ENCODE measurements around the gene LBR. TPM values are rescaled to one million over a fixed set of nuclear protein-coding genes. Genes with fewer than 3 reads are reported as not detected.

The LBR gene
- total and polyA plus RNA-seq, 12 donors = 7.6 to 22.6 (median 10.3) TPM

DNA sequence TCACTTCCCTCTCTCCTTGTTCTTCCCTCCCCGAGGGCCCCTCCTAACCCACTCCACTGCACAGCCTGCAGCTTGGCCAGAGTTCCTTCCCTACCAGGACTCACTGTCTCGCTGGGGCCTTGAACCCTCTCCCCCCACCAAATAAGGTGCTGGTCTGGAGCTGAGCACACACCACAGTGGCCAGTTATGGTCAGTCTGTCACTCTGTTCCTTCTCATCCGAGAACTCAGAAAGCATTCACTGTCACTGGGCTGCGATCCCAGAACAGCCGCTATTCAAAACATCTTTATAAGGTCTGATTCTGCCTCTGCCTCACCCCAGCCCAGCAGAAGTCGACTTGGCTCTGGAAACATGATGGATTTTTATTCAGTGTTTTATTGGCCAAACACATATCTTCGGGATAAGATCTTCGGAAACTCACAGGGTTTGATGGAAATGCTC lies 19.8 kb upstream of the LBR start:
- peaks cover 0 to 75% (median 51%) of the 10 kb centered on the region in 9 donors for H3K4me1 ChIP-seq
- ATAC-seq = peak; percentile 10 to 41 (median 20)

DNA sequence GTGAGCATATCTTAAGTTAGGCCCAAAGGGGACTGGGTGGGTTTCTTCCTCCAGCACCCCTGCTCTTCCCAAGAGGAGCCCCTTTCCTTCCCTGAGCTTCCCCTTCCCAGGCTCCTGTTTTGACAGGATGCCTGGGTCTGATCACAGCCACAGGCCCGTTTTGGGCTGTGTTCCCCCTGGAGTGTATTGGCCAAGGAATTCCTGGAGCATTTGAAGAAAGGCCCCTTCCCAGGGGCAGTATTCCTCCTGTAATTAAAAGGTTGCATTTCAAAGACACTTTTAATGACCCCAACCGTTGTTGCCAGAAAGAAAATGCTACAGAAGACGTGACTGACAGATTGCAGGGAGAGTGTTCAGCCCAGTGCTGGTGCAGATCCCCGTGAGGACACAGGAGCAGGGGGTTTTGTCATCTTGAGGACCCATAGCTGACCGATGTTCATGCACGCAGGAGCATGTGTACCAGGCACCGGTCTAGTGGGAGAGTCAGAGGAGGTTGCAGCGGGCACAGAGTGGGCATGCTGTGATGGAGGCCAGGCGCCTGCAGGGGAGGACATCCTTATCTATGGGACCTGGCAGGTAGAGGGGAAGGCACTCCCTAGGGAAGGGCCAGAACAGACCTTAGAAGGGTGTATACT lies 19.3 kb upstream of the LBR start:
- 59 to 65% methylated on average over 9 of the region's 9 CpGs for WGBS, 2 donors
- DNase-seq = no peak

More for the DNA sequence above, 19.8 kb upstream of the LBR start:
- Histone ChIP-seq H3K4me3 (peak overlapping the region in 3 of 10 donors; percentile 1 to 15 (median 11)), H3K27ac (peak overlapping the region in 9 of 10 donors; percentile 62 to 92 (median 82)), H3K9me3 (no peaks in the 10 kb centered on the region), H3K27me3 (no peaks in the 10 kb centered on the region), H3K36me3 (no peaks in the 10 kb centered on the region)
- TF ChIP-seq, protein P1, sequence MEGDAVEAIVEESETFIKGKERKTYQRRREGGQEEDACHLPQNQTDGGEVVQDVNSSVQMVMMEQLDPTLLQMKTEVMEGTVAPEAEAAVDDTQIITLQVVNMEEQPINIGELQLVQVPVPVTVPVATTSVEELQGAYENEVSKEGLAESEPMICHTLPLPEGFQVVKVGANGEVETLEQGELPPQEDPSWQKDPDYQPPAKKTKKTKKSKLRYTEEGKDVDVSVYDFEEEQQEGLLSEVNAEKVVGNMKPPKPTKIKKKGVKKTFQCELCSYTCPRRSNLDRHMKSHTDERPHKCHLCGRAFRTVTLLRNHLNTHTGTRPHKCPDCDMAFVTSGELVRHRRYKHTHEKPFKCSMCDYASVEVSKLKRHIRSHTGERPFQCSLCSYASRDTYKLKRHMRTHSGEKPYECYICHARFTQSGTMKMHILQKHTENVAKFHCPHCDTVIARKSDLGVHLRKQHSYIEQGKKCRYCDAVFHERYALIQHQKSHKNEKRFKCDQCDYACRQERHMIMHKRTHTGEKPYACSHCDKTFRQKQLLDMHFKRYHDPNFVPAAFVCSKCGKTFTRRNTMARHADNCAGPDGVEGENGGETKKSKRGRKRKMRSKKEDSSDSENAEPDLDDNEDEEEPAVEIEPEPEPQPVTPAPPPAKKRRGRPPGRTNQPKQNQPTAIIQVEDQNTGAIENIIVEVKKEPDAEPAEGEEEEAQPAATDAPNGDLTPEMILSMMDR (IDR thresholded peaks at IDR 0.05) = no peak
- DNase-seq = no peak
- 31 to 41% methylated on average over 8 of the region's 8 CpGs for WGBS, 2 donors
- intact Hi-C loops (cut with DNase I) = no loop called here

DNA sequence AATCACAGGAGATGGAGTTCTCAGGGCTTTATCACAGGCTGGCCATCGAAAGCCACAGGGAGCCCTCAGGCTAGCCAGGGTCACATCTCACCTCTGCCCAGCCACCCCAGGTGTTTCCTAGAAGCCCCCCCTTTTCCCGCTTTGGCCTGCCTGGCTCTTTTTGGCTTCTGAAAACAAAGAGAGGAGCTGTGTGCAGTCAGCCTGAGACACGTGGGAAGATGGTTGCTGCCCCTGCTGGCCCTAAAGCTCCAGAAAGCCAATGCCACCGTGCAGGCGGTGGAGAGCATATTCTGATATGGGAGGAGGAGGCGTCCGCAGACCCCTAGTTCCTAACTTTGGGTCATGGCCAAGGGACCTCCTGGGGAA lies 18.7 kb upstream of the LBR start:
- intact Hi-C loops (cut with DNase I) = no loop called here
- TF ChIP-seq, protein P1 (IDR thresholded peaks at IDR 0.05) = no peak
- WGBS, 2 donors = 58 to 64% methylated on average over 7 of the region's 7 CpGs
- Histone ChIP-seq H3K27ac (peak overlapping the region in 9 of 10 donors; percentile 62 to 92 (median 82)), H3K27me3 (no peaks in the 10 kb centered on the region), H3K9me3 (no peaks in the 10 kb centered on the region), H3K4me3 (no peak overlapping the region), H3K36me3 (no peaks in the 10 kb centered on the region), H3K4me1 (peaks cover 0 to 80% (median 51%) of the 10 kb centered on the region in 9 donors)
- ATAC-seq (no peak), DNase-seq (no peak)

More for the DNA sequence above, 19.3 kb upstream of the LBR start:
- intact Hi-C loops (cut with DNase I) = no loop called here
- Histone ChIP-seq H3K4me3 (no peak overlapping the region), H3K4me1 (peaks cover 0 to 78% (median 51%) of the 10 kb centered on the region in 9 donors), H3K27ac (peak overlapping the region in 9 of 10 donors; percentile 62 to 92 (median 82)), H3K9me3 (no peaks in the 10 kb centered on the region), H3K36me3 (no peaks in the 10 kb centered on the region), H3K27me3 (no peaks in the 10 kb centered on the region)
- TF ChIP-seq, protein P1 (IDR thresholded peaks at IDR 0.05) = no peak
- peak in 1 of 8 donors; percentile 0 for ATAC-seq

DNA sequence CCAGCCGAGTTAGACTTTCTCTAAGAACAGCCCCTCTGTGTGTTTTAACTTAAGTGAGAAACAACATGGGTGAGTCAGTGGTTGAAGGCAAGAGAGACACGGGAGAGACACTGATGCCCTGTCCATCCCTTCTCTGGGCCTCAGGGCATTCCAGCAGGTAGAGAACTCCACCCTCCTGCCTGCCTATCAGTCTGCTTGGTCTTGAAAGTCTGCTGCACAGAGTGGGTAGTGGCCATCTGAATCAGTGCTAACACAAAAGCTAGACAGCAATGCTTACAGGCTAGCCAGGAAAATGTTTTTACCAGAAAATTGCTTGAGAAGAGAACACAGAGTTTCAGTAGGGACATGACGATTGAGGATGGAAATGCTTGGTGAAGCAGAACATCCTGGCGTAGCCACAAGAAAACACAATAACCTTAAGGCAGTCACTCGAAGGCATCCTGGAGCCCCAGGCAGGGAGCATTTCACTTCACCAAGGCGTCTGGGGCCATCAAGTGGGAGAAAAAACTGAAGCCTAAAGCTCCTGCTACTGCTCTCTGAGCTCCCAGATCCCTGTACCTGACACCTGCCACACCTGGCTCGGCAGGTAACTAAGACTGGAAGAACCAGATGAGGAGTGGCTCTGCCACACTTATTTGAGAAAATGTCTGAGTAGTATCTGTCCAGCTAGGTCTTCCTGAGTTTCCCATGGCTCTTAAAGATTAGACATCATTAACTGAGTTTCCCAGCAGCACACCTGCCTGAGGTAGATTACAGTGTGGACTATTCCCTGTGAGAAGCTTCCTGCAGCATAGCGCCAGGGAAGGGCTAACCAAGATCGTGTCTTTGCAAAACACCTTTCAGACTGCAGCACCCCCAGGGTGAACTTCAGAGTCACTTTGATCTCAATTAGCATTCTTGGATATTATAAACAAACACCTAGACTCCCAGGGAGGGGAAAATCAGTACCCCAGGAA lies 18.1 kb upstream of the LBR start:
- intact Hi-C loops (cut with DNase I) = loop anchor here in 2 of 10 donors (2.0 kb wide), 2 partner anchors 17 kb away; partner anchors contain the start of gene LBR (in 1 of the 2)
- H3K36me3 ChIP-seq = no peaks in the 10 kb centered on the region
- no peaks in the 10 kb centered on the region for H3K27me3 ChIP-seq
- H3K9me3 ChIP-seq = no peaks in the 10 kb centered on the region
- TF ChIP-seq, protein P1 (IDR thresholded peaks at IDR 0.05) = no peak
- peak overlapping the region; percentile 62 to 92 (median 80) for H3K27ac ChIP-seq
- DNase-seq (no peak), ATAC-seq (peak in 3 of 8 donors; percentile 19 to 36 (median 31))
- WGBS, 2 donors = 67 to 72% methylated on average over 9 of the region's 9 CpGs
- peak overlapping the region in 1 of 10 donors; percentile 11 for H3K4me3 ChIP-seq
- peaks cover 0 to 76% (median 51%) of the 10 kb centered on the region in 9 donors for H3K4me1 ChIP-seq

All from heart right ventricle (tissue), 16 donors.